ENCODE results near the gene IKZF1. TPM values are rescaled to one million over a fixed set of nuclear protein-coding genes. Genes with fewer than 3 reads are reported as not detected.

The IKZF1 gene
- total and polyA plus RNA-seq, 9 of the 15 experiments (the other 6 are each of a cell fraction or from before 2014, with no cell fraction given) = 12.6 to 85.3 (median 44.7) TPM

- TF ChIP-seq ARID2 (IDR thresholded peaks at IDR 0.05) = peak; percentile 78
- TF ChIP-seq REST (IDR thresholded peaks at IDR 0.05; ENCODE audit: borderline replicate concordance) = peak; percentile 90
- no peak for TF ChIP-seq REST (CRISPR knock-in tag; IDR thresholded peaks at IDR 0.05; ENCODE audit: low read depth)
- TF ChIP-seq RAD21 (CRISPR knock-in tag; conservative IDR thresholded peaks at IDR 0.05 in 1 of 2, IDR thresholded peaks at IDR 0.05 in 1 of 2) = peak; percentile 94 to 98
- no peak for TF ChIP-seq ZKSCAN3 (CRISPR knock-in tag; IDR thresholded peaks at IDR 0.05)
- peak; percentile 61; the same call in 1 of the 2 replicates for TF ChIP-seq CTBP1 (IDR thresholded peaks at IDR 0.05; ENCODE audit: borderline replicate concordance)
- TF ChIP-seq E2F1 (CRISPR knock-in tag; IDR thresholded peaks at IDR 0.05) = no peak
- no peak for TF ChIP-seq NFIX (CRISPR knock-in tag; IDR thresholded peaks at IDR 0.05; ENCODE audit: low read depth)
- no peak for TF ChIP-seq EP300 (IDR thresholded peaks at IDR 0.05; ENCODE audit: low read length)
- 0 out of 2 replicates have a peak, but pooled peaks have one; percentile 12 for TF ChIP-seq MTA3 (IDR thresholded peaks at IDR 0.05; ENCODE audit: borderline replicate concordance)
- peak; percentile 42; the same call in 1 of the 2 replicates for TF ChIP-seq TFAP4 (CRISPR knock-in tag; IDR thresholded peaks at IDR 0.05; ENCODE audit: borderline replicate concordance)
- TF ChIP-seq HMBOX1 (IDR thresholded peaks at IDR 0.05) = peak; percentile 61; the same call in 1 of the 2 replicates
Observed at GRCh38 chr7:50418086-50418515, 113.6 kb downstream of the IKZF1 start (continued).
